H1 (cell line): ENCODE data around the gene FSCN2.
A peak's percentile ranks its signal among the peaks of the same experiment; 100 is the strongest.

Experiments
- CEBPB ChIP-seq: IDR thresholded peaks from 2 replicates; pipeline ENCODE4 v1.6.1; 2012; ENCODE audit warnings: low read depth, low read length
- CHD2 ChIP-seq: IDR thresholded peaks from 2 replicates; pipeline ENCODE4 v1.6.1; 2012; ENCODE audit warnings: low read length, improper control_type of control experiment
- CTCF ChIP-seq, 3 experiments: IDR thresholded peaks; 1 replicate in 2 of 3; 2 replicates in 1 of 3; pipeline versions ENCODE4 v1.5.1 to v1.6.1; 2011; ENCODE audit warnings: low read length in 3 of 3, mild to moderate bottlenecking in 3 of 3, inconsistent platforms in 2 of 3, low read depth in 1 of 3, moderate library complexity in 1 of 3; ENCODE audit not compliant: insufficient read depth in 1 of 3; ENCODE audit errors: control extremely low read depth in 1 of 3
- POLR2A ChIP-seq, 2 experiments: IDR thresholded peaks; 1 replicate in 1 of 2; 2 replicates in 1 of 2; pipeline ENCODE4 v1.6.1; 2011; ENCODE audit warnings: low read depth in 2 of 2, low read length in 2 of 2, mild to moderate bottlenecking in 2 of 2; ENCODE audit errors: control extremely low read depth in 1 of 2
- TAF1 ChIP-seq: IDR thresholded peaks from 2 replicates; pipeline ENCODE4 v1.6.1; 2011; ENCODE audit warnings: mild to moderate bottlenecking, low read depth, low read length
- TAF7 ChIP-seq: optimal IDR thresholded peaks from 2 replicates; pipeline ENCODE3; 2011; ENCODE audit warnings: low read depth, mild to moderate bottlenecking, inconsistent platforms, low read length, moderate library complexity, borderline replicate concordance
- TF ChIP-seq, protein P1 (sequence below): IDR thresholded peaks from 2 replicates; pipeline ENCODE4 v1.6.1; 2012; ENCODE audit warnings: low read length, inconsistent platforms

- TF ChIP-seq CTCF (IDR thresholded peaks at IDR 0.05; ENCODE audit: control extremely low read depth in 1 of 3, insufficient read depth in 1 of 3, low read depth in 1 of 3, low read length in 3 of 3) (no peak), CHD2 (0 out of 2 replicates have a peak, but pooled peaks have one; percentile 10), TAF1 (peak; percentile 99), CEBPB (no peak), POLR2A (IDR thresholded peaks at IDR 0.05; ENCODE audit: control extremely low read depth in 1 of 2, low read depth in 2 of 2, low read length in 2 of 2) (peak; percentile 97), TAF7 (peak; percentile 98)
- TF ChIP-seq, protein P1, sequence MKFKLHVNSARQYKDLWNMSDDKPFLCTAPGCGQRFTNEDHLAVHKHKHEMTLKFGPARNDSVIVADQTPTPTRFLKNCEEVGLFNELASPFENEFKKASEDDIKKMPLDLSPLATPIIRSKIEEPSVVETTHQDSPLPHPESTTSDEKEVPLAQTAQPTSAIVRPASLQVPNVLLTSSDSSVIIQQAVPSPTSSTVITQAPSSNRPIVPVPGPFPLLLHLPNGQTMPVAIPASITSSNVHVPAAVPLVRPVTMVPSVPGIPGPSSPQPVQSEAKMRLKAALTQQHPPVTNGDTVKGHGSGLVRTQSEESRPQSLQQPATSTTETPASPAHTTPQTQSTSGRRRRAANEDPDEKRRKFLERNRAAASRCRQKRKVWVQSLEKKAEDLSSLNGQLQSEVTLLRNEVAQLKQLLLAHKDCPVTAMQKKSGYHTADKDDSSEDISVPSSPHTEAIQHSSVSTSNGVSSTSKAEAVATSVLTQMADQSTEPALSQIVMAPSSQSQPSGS = no peak
Observed at GRCh38 chr17:81512562-81513371, 15.4 kb upstream of the FSCN2 start, which contains the start of gene ACTG1.
